HG02759 (cell line): Measurements from ENCODE around the gene ELMO3.

Source experiments
- ATAC-seq: cut with Tn5 transposase; IDR thresholded peaks from one replicate; pipeline ENCODE4 v1.9.1; 2021; ENCODE audit warnings: mild to moderate bottlenecking, moderate library complexity; ENCODE audit not compliant: unreplicated experiment

ELMO3 gene

DNA sequence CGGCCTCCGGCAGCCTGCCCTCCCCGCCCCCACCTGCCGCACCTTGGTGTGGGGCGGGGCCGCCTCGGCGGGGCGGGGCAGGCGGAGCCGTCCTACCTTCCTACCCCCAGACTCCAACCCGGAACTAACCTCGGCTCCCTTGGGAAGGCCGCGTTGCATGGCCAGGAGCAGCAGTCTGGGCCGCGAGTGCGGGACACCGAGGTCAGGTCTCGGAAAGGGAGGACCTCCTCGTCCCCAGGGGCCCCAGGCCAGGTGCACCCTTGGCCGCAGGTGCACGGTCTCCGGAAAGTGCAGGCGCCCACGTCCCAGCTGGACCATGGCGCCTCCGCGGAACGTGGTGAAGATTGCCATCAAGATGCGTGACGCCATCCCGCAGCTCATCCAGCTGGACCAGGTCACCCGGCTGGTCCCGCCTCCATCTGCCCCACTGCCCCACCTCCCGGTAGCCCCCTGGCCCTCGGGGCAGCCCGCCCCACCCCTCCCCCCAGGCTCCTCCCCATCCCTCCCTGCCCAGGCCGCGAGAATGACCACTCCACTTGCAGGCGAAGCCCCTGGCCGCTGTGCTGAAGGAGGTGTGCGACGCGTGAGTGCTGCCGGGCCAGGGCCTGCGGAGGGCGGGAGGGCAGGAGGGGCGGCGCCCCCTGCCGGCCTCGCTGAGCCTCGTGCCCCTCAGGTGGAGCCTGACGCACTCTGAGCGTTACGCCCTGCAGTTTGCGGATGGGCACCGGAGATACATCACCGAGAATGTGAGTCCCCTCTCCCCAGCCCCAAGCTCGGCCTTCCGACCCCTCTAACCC lies at the start of gene ELMO3:
Gene ELMO3 (plus strand): TSS at position 121 of the 797 bp plus-strand sequence. CDS start 196 bp downstream, at position 317.
- ATAC-seq = no peak

GRCh38 chr16:67149276-67150046 lies 49.5 kb upstream of the ELMO3 start:
- ATAC-seq = no peak

DNA sequence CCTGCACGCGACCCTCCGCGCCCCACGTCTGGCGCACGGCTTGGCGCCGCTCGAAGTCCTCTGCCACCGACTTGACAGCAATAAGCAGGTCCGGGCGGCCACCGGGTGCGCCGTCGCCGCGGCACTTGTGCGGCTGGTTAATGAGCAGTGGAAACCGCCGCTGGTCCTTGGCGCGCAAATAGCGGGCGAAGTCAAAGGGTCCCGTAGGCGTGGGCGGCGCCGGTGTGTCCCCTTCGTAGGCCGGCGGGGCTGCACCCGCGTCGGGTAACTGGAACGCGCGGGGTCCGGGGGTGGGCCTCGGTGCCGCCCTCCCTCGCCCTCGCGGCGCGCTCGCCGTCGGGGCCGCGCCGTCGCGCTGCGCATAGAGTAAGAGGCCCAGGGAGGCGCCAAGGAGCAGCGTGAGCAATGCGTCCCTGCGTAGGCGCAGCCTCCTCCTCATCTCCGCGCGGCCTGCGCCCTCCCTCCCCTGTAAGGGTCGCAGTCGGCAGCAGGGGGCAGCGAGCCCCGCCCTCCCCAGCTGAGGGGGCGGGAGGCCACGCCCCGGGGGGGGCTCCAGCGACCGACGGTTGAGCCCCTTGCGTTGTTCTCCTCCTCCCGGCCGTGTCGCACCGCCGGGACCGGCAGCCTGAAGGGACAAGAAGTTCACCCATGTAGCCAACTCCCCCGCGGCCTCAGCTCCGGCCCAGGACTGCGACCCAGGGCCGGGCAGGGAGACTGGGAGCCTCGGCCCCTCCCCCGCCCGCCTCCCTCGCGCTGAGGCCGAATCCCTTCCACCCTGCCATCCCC lies 48.7 kb upstream of the ELMO3 start:
- ATAC-seq = peak; percentile 47

- ATAC-seq = peak; percentile 42
Observed at GRCh38 chr16:67150833-67151396, 48.0 kb upstream of the ELMO3 start, which contains the start of gene B3GNT9. Gene B3GNT9, minus strand, starts transcription at chr16:67150998. Its CDS starts 513 bp downstream, at chr16:67150485.

DNA sequence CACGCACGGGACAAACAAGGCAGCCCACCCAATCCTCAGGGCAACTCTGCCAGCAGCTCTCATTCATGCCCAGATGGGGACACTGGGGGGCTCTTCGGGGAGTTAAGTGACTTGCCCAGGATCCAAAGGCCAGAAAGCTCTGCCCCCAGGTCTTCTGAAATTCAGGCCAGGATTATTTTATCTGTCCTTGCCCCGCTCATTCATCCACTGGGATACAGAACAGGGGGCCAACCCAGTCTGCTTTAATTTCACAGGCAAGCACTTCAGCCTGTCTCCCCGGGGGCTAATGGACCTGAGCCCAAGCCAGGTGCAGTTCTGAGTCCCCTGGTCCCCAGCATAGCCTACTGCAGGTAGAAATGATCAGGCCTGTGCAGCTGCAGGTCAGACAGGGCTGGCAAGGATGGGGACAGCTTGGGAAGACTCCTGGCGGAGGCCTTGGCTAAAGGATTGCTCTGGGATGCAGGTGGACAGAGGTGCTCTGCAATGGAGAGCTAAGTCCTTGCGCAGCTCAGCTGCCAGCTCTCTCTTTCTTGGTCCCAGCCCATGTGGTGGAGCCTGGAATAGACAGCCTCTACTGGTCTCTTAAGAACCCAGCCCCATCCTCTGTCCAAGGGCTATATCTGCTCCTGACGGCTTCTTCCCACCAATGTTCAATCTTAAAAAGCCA lies 47.4 kb upstream of the ELMO3 start:
- ATAC-seq = no peak

GRCh38 chr16:67154578-67155294 lies 44.2 kb upstream of the ELMO3 start:
- ATAC-seq = no peak

DNA sequence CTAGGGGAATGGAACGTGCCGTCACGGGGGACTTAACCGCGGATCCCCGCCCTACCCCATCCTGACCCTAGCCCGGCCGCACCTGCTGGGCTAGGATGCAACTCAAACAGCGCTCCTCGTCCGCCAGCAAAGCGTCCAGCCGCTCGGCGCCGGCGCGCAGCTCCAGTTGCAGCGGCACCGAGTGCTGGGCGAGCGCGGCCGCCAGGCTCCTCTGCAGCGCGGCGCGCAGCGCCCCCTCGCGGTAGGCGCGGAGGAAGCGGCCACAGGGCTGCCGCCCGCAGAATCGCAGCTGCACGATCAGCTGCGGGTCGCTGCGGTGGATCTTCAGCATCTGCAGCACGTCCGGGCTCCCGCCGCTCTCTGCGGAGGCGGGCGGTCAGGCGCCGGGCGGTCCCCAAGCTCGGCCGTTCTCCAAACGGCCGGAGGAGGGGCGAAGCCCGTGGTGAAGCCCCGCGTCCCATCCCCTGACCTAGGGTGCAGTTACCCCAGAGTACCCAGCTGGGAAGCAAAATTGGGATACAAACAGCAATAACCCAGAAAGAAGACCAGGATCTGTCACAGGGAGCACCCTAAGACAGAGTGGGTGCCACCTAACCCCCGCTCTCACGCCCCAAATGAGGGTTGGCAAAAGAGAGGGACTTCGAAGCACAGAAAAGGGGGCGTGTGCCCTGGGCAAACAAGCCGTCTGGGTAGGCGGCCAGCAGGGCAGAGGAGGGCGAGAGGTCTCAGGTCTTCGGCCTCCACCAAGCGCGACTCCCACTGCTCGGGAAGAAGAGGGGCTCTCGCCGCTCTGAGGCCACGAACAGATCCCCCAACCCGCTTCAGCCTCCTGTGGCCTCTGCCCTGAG lies 43.4 kb upstream of the ELMO3 start:
- peak; percentile 35 for ATAC-seq

GRCh38 chr16:67156143-67156844 lies 42.6 kb upstream of the ELMO3 start:
- ATAC-seq = no peak

- no peak for ATAC-seq
Observed at GRCh38 chr16:67157106-67157748, 41.7 kb upstream of the ELMO3 start.

- ATAC-seq = no peak
Observed at GRCh38 chr16:67157892-67158635, 40.9 kb upstream of the ELMO3 start.

GRCh38 chr16:67158637-67159600 lies 40.0 kb upstream of the ELMO3 start:
- peak; percentile 42 for ATAC-seq

DNA sequence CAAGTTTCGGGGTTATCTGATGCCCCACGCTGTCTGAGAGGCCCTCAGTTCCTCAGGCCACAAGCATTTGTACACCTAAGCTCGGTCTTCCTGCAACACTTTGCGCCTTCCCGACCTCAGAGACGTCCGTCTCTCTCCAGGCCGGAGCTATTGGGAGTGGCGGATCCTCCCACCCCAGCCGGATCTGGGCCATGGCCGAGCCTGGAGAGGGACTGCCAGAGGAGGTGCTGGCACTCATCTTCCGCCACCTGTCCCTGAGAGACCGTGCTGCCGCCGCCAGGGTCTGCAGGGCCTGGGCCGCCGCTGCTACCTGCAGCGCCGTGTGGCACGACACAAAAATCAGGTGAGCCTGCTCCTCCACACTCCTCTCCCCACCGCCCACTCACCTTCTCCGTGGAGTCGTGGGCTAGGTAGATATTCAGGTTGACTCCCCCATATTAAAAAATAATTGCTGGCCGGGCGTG lies 37.3 kb upstream of the ELMO3 start:
- no peak for ATAC-seq

DNA sequence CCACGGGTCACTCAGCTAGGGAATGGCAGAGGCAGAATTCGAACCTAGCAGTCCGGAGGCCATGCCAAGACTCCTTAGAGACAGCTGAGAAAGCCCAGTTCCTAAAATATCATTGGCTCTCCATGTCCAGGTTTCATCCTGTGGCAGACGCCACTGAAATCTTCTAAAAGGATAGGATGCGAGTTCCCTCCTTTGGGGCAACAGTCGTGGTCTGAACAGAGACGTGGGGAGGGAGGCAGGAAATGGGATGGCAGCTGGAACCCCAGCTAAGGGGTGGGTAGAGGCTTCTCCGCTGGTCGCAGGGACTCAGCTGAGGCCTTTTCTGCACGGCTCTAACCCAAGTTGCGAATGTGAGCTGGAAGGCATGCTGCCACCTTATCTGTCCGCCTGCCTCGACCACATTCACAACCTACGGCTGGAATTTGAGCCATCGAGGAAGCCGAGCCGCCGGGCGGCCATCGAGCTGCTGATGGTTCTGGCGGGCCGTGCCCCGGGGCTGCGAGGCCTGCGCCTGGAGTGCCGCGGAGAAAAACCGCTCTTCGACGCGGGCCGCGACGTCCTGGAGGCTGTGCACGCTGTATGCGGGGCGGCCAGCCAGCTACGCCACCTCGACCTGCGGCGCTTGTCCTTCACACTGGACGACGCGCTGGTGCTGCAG lies 36.3 kb upstream of the ELMO3 start:
- ATAC-seq = no peak

DNA sequence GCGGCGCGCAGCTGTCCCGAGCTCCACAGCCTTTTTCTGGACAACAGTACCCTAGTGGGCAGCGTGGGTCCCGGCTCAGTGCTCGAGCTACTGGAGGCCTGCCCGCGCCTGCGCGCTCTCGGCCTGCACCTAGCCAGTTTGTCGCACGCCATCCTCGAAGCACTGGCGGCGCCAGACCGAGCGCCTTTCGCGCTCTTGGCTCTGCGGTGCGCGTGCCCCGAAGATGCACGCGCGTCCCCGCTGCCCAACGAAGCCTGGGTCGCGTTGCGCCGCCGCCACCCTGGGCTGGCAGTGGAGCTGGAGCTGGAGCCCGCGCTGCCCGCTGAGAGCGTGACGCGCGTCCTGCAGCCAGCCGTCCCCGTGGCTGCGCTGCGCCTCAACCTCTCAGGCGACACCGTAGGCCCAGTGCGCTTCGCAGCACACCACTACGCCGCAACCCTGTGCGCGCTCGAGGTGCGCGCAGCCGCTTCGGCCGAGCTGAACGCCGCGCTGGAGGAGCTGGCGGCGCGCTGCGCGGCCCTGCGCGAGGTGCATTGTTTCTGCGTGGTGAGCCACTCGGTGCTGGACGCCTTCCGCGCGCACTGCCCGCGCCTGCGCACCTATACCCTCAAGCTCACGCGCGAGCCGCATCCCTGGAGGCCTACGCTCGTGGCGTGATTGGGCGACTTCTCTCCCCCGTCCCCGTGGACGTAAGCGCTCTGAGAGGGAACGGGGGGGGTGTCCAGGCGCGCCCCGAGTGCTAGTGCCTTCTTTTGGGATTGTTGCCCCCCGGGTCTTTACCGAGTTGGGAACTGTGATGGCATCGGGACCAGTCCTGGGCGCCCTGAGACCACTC lies 35.5 kb upstream of the ELMO3 start:
- ATAC-seq = no peak
